AG04450 (cell line): ENCODE measurements around the gene PTCHD1. TPM values are rescaled to one million over a fixed set of nuclear protein-coding genes. Genes with fewer than 3 reads are reported as not detected.

Experiments used
- CTCF ChIA-PET: fragments of 300-600, 350-600 bp; formaldehyde crosslinking; extraction: SDS; loops from one replicate; lab custom pipeline; 2022; ENCODE audit warnings: antibody characterized with exemption, inconsistent platforms; lab: Charles Lee
- POLR2A ChIA-PET: fragments of 350-600 bp; formaldehyde crosslinking; extraction: SDS; loops from one replicate; lab custom pipeline; 2021; ENCODE audit warnings: antibody characterized with exemption, inconsistent platforms; lab: Yijun Ruan, JAX
- DNase-seq: peaks from one replicate; pipeline ENCODE4 v3.0.0-alpha.2; 2011; ENCODE audit warnings: low read depth, low spot score
- H3K27ac ChIP-seq: one replicate; pipeline ENCODE4 v1.5.1; 2012; ENCODE audit warnings: low read depth, low read length, control low read depth
- H3K27me3 ChIP-seq: one replicate; pipeline ENCODE4 v1.6.0; 2012; ENCODE audit warnings: low read length; ENCODE audit not compliant: control insufficient read depth, insufficient read depth
- H3K4me3 ChIP-seq: 2 replicates; pipeline ENCODE4 v1.5.1; 2011; ENCODE audit warnings: mild to moderate bottlenecking, low read depth, low read length, control low read depth
- H3K9me3 ChIP-seq: 2 replicates; pipeline ENCODE4 v1.5.1; 2012; ENCODE audit warnings: low read length; ENCODE audit not compliant: control insufficient read depth, insufficient read depth
- polyA plus RNA-seq: library from polyadenylated mRNA; depleted of rRNA; stranded (reverse); fragments of >200 nt; gene quantifications from 2 replicates; pipeline ENCODE4 v1.2.3, GENCODE V29; 2011
- TF ChIP-seq, protein P1 (sequence below): IDR thresholded peaks from 2 replicates; pipeline ENCODE4 v1.5.1; 2011; ENCODE audit warnings: low read depth, low read length, control low read depth, inconsistent platforms

PTCHD1 gene
- polyA plus RNA-seq, 1 experiment: not detected

DNA sequence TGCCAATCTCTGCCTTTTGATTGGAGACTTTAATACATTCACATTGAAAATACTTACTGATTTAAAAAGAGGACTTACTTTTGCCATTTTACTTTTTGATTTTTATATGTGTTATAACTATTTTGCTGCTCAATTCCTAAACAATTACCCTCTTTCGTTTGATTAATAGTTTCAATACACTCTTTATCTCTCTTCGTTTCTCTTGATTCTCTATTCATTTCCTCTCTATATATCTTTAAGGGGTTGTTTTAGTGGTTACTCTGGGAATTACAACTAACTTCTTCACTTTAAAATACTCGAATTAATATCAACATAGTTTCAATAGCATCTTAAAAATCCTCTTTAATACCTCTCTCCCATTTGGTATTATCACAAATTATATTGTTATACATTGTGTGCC is 116.6 kb downstream of the PTCHD1 start:
- no peak for DNase-seq
- ChIA-PET POLR2A (no interaction called here), CTCF (no interaction called here)
- H3K27me3 ChIP-seq: no peaks in the 10 kb centered on the region
- H3K4me3 ChIP-seq: no peak overlapping the region
- H3K9me3 ChIP-seq: no peaks in the 10 kb centered on the region
- TF ChIP-seq, protein P1, sequence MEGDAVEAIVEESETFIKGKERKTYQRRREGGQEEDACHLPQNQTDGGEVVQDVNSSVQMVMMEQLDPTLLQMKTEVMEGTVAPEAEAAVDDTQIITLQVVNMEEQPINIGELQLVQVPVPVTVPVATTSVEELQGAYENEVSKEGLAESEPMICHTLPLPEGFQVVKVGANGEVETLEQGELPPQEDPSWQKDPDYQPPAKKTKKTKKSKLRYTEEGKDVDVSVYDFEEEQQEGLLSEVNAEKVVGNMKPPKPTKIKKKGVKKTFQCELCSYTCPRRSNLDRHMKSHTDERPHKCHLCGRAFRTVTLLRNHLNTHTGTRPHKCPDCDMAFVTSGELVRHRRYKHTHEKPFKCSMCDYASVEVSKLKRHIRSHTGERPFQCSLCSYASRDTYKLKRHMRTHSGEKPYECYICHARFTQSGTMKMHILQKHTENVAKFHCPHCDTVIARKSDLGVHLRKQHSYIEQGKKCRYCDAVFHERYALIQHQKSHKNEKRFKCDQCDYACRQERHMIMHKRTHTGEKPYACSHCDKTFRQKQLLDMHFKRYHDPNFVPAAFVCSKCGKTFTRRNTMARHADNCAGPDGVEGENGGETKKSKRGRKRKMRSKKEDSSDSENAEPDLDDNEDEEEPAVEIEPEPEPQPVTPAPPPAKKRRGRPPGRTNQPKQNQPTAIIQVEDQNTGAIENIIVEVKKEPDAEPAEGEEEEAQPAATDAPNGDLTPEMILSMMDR: no peak
- no peak overlapping the region for H3K27ac ChIP-seq
